HG03039 (cell line): ENCODE measurements around the gene THSD4.

Experiments
- ATAC-seq: cut with Tn5 transposase; IDR thresholded peaks from one replicate; pipeline ENCODE4 v1.9.1; 2021; ENCODE audit warnings: mild to moderate bottlenecking, moderate library complexity; ENCODE audit not compliant: unreplicated experiment

THSD4 gene

GRCh38 chr15:71730277-71731144, 615.2 kb downstream of the THSD4 start:
- no peak for ATAC-seq

GRCh38 chr15:71732636-71733035, 617.4 kb downstream of the THSD4 start:
- ATAC-seq = no peak

GRCh38 chr15:71733122-71733521, 617.9 kb downstream of the THSD4 start:
- ATAC-seq = no peak

- ATAC-seq = no peak
Observed at GRCh38 chr15:71734709-71735384, 619.6 kb downstream of the THSD4 start.

- ATAC-seq = no peak
Observed at GRCh38 chr15:71735385-71735757, 620.1 kb downstream of the THSD4 start.

GRCh38 chr15:71736286-71736947, 621.1 kb downstream of the THSD4 start:
- ATAC-seq = no peak

- ATAC-seq = no peak
Observed at GRCh38 chr15:71737761-71738160, 622.5 kb downstream of the THSD4 start.

- ATAC-seq = no peak
Observed at GRCh38 chr15:71739355-71739754, 624.1 kb downstream of the THSD4 start.

- no peak for ATAC-seq
Observed at GRCh38 chr15:71742964-71743363, 627.7 kb downstream of the THSD4 start.

GRCh38 chr15:71743861-71744382, 628.7 kb downstream of the THSD4 start:
- ATAC-seq = no peak

- no peak for ATAC-seq
Observed at GRCh38 chr15:71746719-71747118, 631.4 kb downstream of the THSD4 start.

GRCh38 chr15:71747128-71748083, 632.1 kb downstream of the THSD4 start:
- ATAC-seq = no peak

- ATAC-seq = no peak
Observed at GRCh38 chr15:71748293-71748718, 633.0 kb downstream of the THSD4 start.

GRCh38 chr15:71749500-71749899, 634.2 kb downstream of the THSD4 start:
- ATAC-seq = no peak

GRCh38 chr15:71752128-71752527, 636.9 kb downstream of the THSD4 start:
- ATAC-seq = no peak

- ATAC-seq = no peak
Observed at GRCh38 chr15:71752604-71753289, 637.5 kb downstream of the THSD4 start.

- ATAC-seq = no peak
Observed at GRCh38 chr15:71753346-71753745, 638.1 kb downstream of the THSD4 start.

- ATAC-seq = no peak
Observed at GRCh38 chr15:71754660-71755059, 639.4 kb downstream of the THSD4 start.

GRCh38 chr15:71755092-71755970, 640.1 kb downstream of the THSD4 start:
- ATAC-seq = no peak
